ENCODE data around the gene MYH10.

The MYH10 gene

DNA sequence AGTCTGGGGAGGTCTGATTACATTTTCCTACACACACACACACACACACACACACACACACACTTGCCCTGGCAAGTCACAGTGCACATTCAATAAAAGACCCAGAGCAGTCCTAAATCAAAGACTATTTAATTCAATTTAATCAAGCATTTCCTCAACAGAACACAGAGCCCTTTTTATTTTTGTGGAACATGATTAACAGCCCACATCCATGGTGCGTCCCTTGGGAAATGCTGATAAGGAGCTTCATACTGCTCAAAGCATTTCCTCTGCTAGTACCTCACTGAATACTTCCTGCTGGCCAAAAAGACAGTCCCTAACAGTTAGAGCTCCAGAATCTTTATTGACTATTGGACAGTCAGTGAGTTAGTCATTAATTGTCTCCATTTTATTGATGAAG lies 43.1 kb upstream of the MYH10 start:
- no peaks in the 10 kb centered on the region for H3K36me3 ChIP-seq (replicated peaks in 1 of 2; ENCODE audit: control insufficient read depth in 2 of 2, insufficient read depth in 2 of 2, low read length in 2 of 2)
- H4K8ac ChIP-seq (ENCODE audit: low read depth, low read length) = no peak overlapping the region
- H2BK5ac ChIP-seq (ENCODE audit: low read length) = no peak overlapping the region
- H2BK120ac ChIP-seq (ENCODE audit: low read depth, low read length) = no peak overlapping the region
- no peak overlapping the region for H3K23ac ChIP-seq (ENCODE audit: low read depth, low read length, poor library complexity)
- H3K18ac ChIP-seq (ENCODE audit: low read length) = no peak overlapping the region
- H4K91ac ChIP-seq (ENCODE audit: low read depth, low read length, poor library complexity) = no peak overlapping the region
- DNase-seq (ENCODE audit: low spot score) = no peak
- H3K9me3 ChIP-seq (replicated peaks in 1 of 2; ENCODE audit: control insufficient read depth in 2 of 2, insufficient read depth in 1 of 2, low read depth in 1 of 2, low read length in 2 of 2) = peaks cover 0 to 1% of the 10 kb centered on the region in 2 donors
- H2AFZ ChIP-seq (ENCODE audit: low read length) = peak overlapping the region; percentile 52
- H2AK5ac ChIP-seq (ENCODE audit: low read depth, low read length) = no peak overlapping the region
- H3K79me1 ChIP-seq (ENCODE audit: low read depth, low read length) = no peaks in the 10 kb centered on the region
- H2BK12ac ChIP-seq (ENCODE audit: low read length) = no peak overlapping the region
- peaks cover 2% of the 10 kb centered on the region in 2 donors for H3K4me1 ChIP-seq (ENCODE audit: control insufficient read depth in 2 of 2, insufficient read depth in 1 of 2, low read depth in 1 of 2, low read length in 2 of 2)
- H3K4me2 ChIP-seq (ENCODE audit: insufficient read depth, low read length, poor library complexity, severe bottlenecking) = no peak overlapping the region
- no CpG with 5 or more reads among the region's 1 CpG for WGBS, 2 donors (ENCODE audit: extremely low coverage in 2 of 2, insufficient read length in 2 of 2, insufficient replicate concordance in 1 of 2)
- no peak overlapping the region for H2BK15ac ChIP-seq (ENCODE audit: low read length)
- H3K9ac ChIP-seq (ENCODE audit: low read depth, low read length, poor library complexity) = no peak overlapping the region
- H3K14ac ChIP-seq (ENCODE audit: low read length) = no peak overlapping the region
- H3K4me3 ChIP-seq (ENCODE audit: low read length in 2 of 2) = no peak overlapping the region
- H3K27ac ChIP-seq (replicated peaks; ENCODE audit: low read length) = no peak overlapping the region
- peaks cover 0 to 6% (median 0%) of the 10 kb centered on the region in 3 experiments for H3K27me3 ChIP-seq (ENCODE audit: control insufficient read depth in 3 of 3, insufficient read depth in 3 of 3, low read depth in 1 of 3, low read length in 3 of 3)
- no peak overlapping the region for H3K4ac ChIP-seq (ENCODE audit: low read length)

DNA sequence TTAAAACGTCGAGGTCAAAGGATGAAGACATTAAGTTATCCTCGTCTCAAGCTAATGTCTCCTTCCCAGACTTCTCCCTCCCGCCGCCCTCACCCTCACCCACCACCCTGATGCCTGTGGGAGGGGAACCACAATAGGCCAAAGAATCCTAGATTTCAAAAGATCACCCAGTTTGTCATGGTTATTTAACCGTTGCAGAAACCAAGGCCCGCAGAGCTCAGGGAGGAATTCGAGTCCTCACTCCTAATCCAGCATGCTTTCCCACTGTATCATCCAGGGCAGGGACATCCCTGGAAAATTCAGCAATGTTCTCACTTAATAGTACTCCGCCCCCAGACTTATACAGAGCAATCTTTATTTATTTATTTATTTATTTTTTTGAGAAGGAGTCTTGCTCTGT lies 41.8 kb upstream of the MYH10 start:
- no peak overlapping the region for H4K91ac ChIP-seq (ENCODE audit: low read depth, low read length, poor library complexity)
- H3K9me3 ChIP-seq (replicated peaks in 1 of 2; ENCODE audit: control insufficient read depth in 2 of 2, insufficient read depth in 1 of 2, low read depth in 1 of 2, low read length in 2 of 2) = no peaks in the 10 kb centered on the region
- no peak overlapping the region for H3K23ac ChIP-seq (ENCODE audit: low read depth, low read length, poor library complexity)
- H3K4me1 ChIP-seq (ENCODE audit: control insufficient read depth in 2 of 2, insufficient read depth in 1 of 2, low read depth in 1 of 2, low read length in 2 of 2) = peaks cover 2% of the 10 kb centered on the region in 2 donors
- no peak overlapping the region for H2BK12ac ChIP-seq (ENCODE audit: low read length)
- H3K18ac ChIP-seq (ENCODE audit: low read length) = no peak overlapping the region
- H3K4me3 ChIP-seq (ENCODE audit: low read length in 2 of 2) = no peak overlapping the region
- DNase-seq (ENCODE audit: low spot score) = no peak
- WGBS, 2 donors (ENCODE audit: extremely low coverage in 2 of 2, insufficient read length in 2 of 2, insufficient replicate concordance in 1 of 2) = no CpG with 5 or more reads among the region's 9 CpGs
- no peak overlapping the region for H3K9ac ChIP-seq (ENCODE audit: low read depth, low read length, poor library complexity)
- no peak overlapping the region for H2BK5ac ChIP-seq (ENCODE audit: low read length)
- H3K27me3 ChIP-seq (ENCODE audit: control insufficient read depth in 3 of 3, insufficient read depth in 3 of 3, low read depth in 1 of 3, low read length in 3 of 3) = peaks cover 0 to 6% (median 0%) of the 10 kb centered on the region in 3 experiments
- no peak overlapping the region for H3K4me2 ChIP-seq (ENCODE audit: insufficient read depth, low read length, poor library complexity, severe bottlenecking)
- H3K79me1 ChIP-seq (ENCODE audit: low read depth, low read length) = no peaks in the 10 kb centered on the region
- no peaks in the 10 kb centered on the region for H3K36me3 ChIP-seq (replicated peaks in 1 of 2; ENCODE audit: control insufficient read depth in 2 of 2, insufficient read depth in 2 of 2, low read length in 2 of 2)
- no peak overlapping the region for H2BK120ac ChIP-seq (ENCODE audit: low read depth, low read length)
- no peak overlapping the region for H2BK15ac ChIP-seq (ENCODE audit: low read length)
- no peak overlapping the region for H3K27ac ChIP-seq (replicated peaks; ENCODE audit: low read length)
- H3K4ac ChIP-seq (ENCODE audit: low read length) = no peak overlapping the region
- no peak overlapping the region for H4K8ac ChIP-seq (ENCODE audit: low read depth, low read length)
- H2AFZ ChIP-seq (ENCODE audit: low read length) = no peak overlapping the region
- H3K14ac ChIP-seq (ENCODE audit: low read length) = no peak overlapping the region
- no peak overlapping the region for H2AK5ac ChIP-seq (ENCODE audit: low read depth, low read length)

DNA sequence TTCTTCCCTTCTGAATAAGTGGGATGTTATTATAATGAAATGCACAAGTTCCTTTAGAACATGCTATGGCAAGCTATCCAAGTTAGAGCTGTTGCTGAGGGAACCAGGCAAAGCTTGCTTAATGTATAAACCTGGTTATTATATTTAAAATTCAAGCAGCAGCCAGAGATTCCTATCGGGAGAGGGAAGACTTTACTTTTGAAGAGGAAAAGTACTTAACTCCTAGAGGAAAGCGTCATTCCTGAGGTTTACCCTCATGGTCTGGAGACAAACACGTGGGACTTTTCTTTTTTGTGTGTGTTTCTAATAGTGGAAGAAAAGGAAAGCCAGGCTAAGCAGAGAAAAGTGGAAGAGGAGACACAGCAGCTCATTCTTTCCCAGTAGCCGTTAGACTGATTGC lies 39.9 kb upstream of the MYH10 start:
- Histone ChIP-seq H3K4me1 (ENCODE audit: control insufficient read depth in 2 of 2, insufficient read depth in 1 of 2, low read depth in 1 of 2, low read length in 2 of 2) (peaks cover 2% of the 10 kb centered on the region in 2 donors), H3K27me3 (ENCODE audit: control insufficient read depth in 3 of 3, insufficient read depth in 3 of 3, low read depth in 1 of 3, low read length in 3 of 3) (peaks cover 0 to 6% (median 0%) of the 10 kb centered on the region in 3 experiments), H4K91ac (ENCODE audit: low read depth, low read length, poor library complexity) (no peak overlapping the region), H2BK120ac (ENCODE audit: low read depth, low read length) (no peak overlapping the region), H3K9me3 (replicated peaks in 1 of 2; ENCODE audit: control insufficient read depth in 2 of 2, insufficient read depth in 1 of 2, low read depth in 1 of 2, low read length in 2 of 2) (no peaks in the 10 kb centered on the region), H2BK5ac (ENCODE audit: low read length) (no peak overlapping the region), H3K27ac (replicated peaks; ENCODE audit: low read length) (no peak overlapping the region), H2BK15ac (ENCODE audit: low read length) (no peak overlapping the region), H3K36me3 (replicated peaks in 1 of 2; ENCODE audit: control insufficient read depth in 2 of 2, insufficient read depth in 2 of 2, low read length in 2 of 2) (no peaks in the 10 kb centered on the region), H3K23ac (ENCODE audit: low read depth, low read length, poor library complexity) (no peak overlapping the region), H2BK12ac (ENCODE audit: low read length) (no peak overlapping the region), H2AK5ac (ENCODE audit: low read depth, low read length) (no peak overlapping the region), H3K4ac (ENCODE audit: low read length) (no peak overlapping the region), H4K8ac (ENCODE audit: low read depth, low read length) (no peak overlapping the region), H3K79me1 (ENCODE audit: low read depth, low read length) (no peaks in the 10 kb centered on the region), H3K9ac (ENCODE audit: low read depth, low read length, poor library complexity) (no peak overlapping the region), H3K4me3 (ENCODE audit: low read length in 2 of 2) (no peak overlapping the region), H3K14ac (ENCODE audit: low read length) (no peak overlapping the region), H3K4me2 (ENCODE audit: insufficient read depth, low read length, poor library complexity, severe bottlenecking) (no peak overlapping the region), H2AFZ (ENCODE audit: low read length) (peak overlapping the region; percentile 19), H3K18ac (ENCODE audit: low read length) (no peak overlapping the region)
- no CpG with 5 or more reads among the region's 4 CpGs for WGBS, 2 donors (ENCODE audit: extremely low coverage in 2 of 2, insufficient read length in 2 of 2, insufficient replicate concordance in 1 of 2)
- DNase-seq (ENCODE audit: low spot score) = no peak

DNA sequence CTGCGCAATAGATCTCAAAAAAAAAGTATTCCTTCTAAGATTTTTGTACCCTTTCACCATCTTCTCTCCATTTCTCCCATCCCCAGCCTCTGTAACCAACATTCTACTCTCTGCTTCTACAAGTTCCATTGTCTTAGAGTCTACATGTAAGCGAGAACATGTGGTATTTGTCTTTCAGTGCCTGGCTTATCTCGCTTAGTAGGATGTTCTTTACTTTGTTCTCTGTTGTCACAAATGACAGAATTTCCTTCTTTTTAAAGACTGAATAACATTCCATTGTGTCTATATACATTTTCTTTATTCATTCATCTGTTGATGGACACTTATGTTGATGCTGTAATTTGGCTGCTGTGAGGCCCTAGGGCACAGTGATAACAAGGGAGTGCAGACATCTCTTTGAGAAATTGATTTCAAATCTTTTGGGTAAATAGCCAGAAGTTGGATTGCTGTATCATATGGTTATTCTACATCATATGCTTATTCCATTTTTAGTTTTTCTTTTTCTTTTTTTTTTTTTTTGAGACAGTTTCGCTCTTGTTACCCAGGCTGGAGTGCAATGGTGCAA lies 37.7 kb upstream of the MYH10 start:
- H3K23ac ChIP-seq (ENCODE audit: low read depth, low read length, poor library complexity) = no peak overlapping the region
- no peak overlapping the region for H3K4ac ChIP-seq (ENCODE audit: low read length)
- peaks cover 2% of the 10 kb centered on the region in 2 donors for H3K4me1 ChIP-seq (ENCODE audit: control insufficient read depth in 2 of 2, insufficient read depth in 1 of 2, low read depth in 1 of 2, low read length in 2 of 2)
- H4K8ac ChIP-seq (ENCODE audit: low read depth, low read length) = no peak overlapping the region
- H3K36me3 ChIP-seq (replicated peaks in 1 of 2; ENCODE audit: control insufficient read depth in 2 of 2, insufficient read depth in 2 of 2, low read length in 2 of 2) = no peaks in the 10 kb centered on the region
- H2BK5ac ChIP-seq (ENCODE audit: low read length) = no peak overlapping the region
- no peak overlapping the region for H3K4me2 ChIP-seq (ENCODE audit: insufficient read depth, low read length, poor library complexity, severe bottlenecking)
- H3K9me3 ChIP-seq (replicated peaks in 1 of 2; ENCODE audit: control insufficient read depth in 2 of 2, insufficient read depth in 1 of 2, low read depth in 1 of 2, low read length in 2 of 2) = no peaks in the 10 kb centered on the region
- H2BK15ac ChIP-seq (ENCODE audit: low read length) = no peak overlapping the region
- H4K91ac ChIP-seq (ENCODE audit: low read depth, low read length, poor library complexity) = no peak overlapping the region
- no peak overlapping the region for H2BK12ac ChIP-seq (ENCODE audit: low read length)
- H3K79me1 ChIP-seq (ENCODE audit: low read depth, low read length) = no peaks in the 10 kb centered on the region
- no peak overlapping the region for H3K9ac ChIP-seq (ENCODE audit: low read depth, low read length, poor library complexity)
- H2BK120ac ChIP-seq (ENCODE audit: low read depth, low read length) = no peak overlapping the region
- no peak overlapping the region for H2AK5ac ChIP-seq (ENCODE audit: low read depth, low read length)
- H3K14ac ChIP-seq (ENCODE audit: low read length) = no peak overlapping the region
- no peak overlapping the region for H3K27ac ChIP-seq (replicated peaks; ENCODE audit: low read length)
- no peak overlapping the region for H3K18ac ChIP-seq (ENCODE audit: low read length)
- H3K4me3 ChIP-seq (ENCODE audit: low read length in 2 of 2) = no peak overlapping the region
- no CpG with 5 or more reads among the region's 4 CpGs for WGBS, 2 donors (ENCODE audit: extremely low coverage in 2 of 2, insufficient read length in 2 of 2, insufficient replicate concordance in 1 of 2)
- no peak overlapping the region for H2AFZ ChIP-seq (ENCODE audit: low read length)
- no peaks in the 10 kb centered on the region for H3K27me3 ChIP-seq (ENCODE audit: control insufficient read depth in 3 of 3, insufficient read depth in 3 of 3, low read depth in 1 of 3, low read length in 3 of 3)
- DNase-seq (ENCODE audit: low spot score) = no peak
